Stimulated activated CD4-positive, alpha-beta T cell treated with anti-CD3 and anti-CD28 coated beads, Interleukin-1b, Interleukin-23, amount 100 ng/mL, for 24 hours (primary cell): Measurements from ENCODE around the gene TGFA.

ENCODE experiments used
- DNase-seq, 4 experiments: peaks; one replicate each; pipeline ENCODE4 v3.0.0-alpha.2; 2020; ENCODE audit warnings: low read depth in 4 of 4, low spot score in 1 of 4

Gene TGFA

GRCh38 chr2:70552501-70553333 lies 909 bp downstream of the TGFA start:
- no peak for DNase-seq

- no peak for DNase-seq
Measured at GRCh38 chr2:70551167-70551566, 2.5 kb downstream of the TGFA start.

GRCh38 chr2:70549962-70550361 lies 3.7 kb downstream of the TGFA start:
- no peak for DNase-seq

- no peak for DNase-seq
Measured at GRCh38 chr2:70549064-70549710, 4.4 kb downstream of the TGFA start.

- DNase-seq: no peak
Measured at GRCh38 chr2:70548233-70548632, 5.4 kb downstream of the TGFA start.

GRCh38 chr2:70546885-70547284 lies 6.7 kb downstream of the TGFA start:
- DNase-seq: no peak

- DNase-seq: no peak
Measured at GRCh38 chr2:70546376-70546775, 7.2 kb downstream of the TGFA start.

GRCh38 chr2:70541481-70542020 lies 12.1 kb downstream of the TGFA start:
- no peak for DNase-seq

- DNase-seq: no peak
Measured at GRCh38 chr2:70537840-70538239, 15.8 kb downstream of the TGFA start.

- no peak for DNase-seq
Measured at GRCh38 chr2:70536517-70537055, 17.0 kb downstream of the TGFA start.

- no peak for DNase-seq
Measured at GRCh38 chr2:70535573-70535972, 18.1 kb downstream of the TGFA start.

- DNase-seq: no peak
Measured at GRCh38 chr2:70534183-70534836, 19.3 kb downstream of the TGFA start.

- DNase-seq: no peak
Measured at GRCh38 chr2:70532244-70532935, 21.2 kb downstream of the TGFA start.

- no peak for DNase-seq
Measured at GRCh38 chr2:70531419-70532086, 22.1 kb downstream of the TGFA start.

- no peak for DNase-seq
Measured at GRCh38 chr2:70529610-70530009, 24.0 kb downstream of the TGFA start.

GRCh38 chr2:70528929-70529328 lies 24.7 kb downstream of the TGFA start:
- DNase-seq: no peak

- no peak for DNase-seq
Measured at GRCh38 chr2:70528276-70528675, 25.4 kb downstream of the TGFA start.

- DNase-seq: no peak
Measured at GRCh38 chr2:70527447-70528080, 26.1 kb downstream of the TGFA start.

- DNase-seq: no peak
Measured at GRCh38 chr2:70526126-70526525, 27.5 kb downstream of the TGFA start.

- no peak for DNase-seq
Measured at GRCh38 chr2:70525032-70525431, 28.6 kb downstream of the TGFA start.
